H1 (cell line): ENCODE results near the gene SLC2A4. TPM values are rescaled to one million over a fixed set of nuclear protein-coding genes. Genes with fewer than 3 reads are reported as not detected.
A peak's percentile ranks its signal among the peaks of the same experiment; 100 is the strongest.

Experiments used
- BACH1 ChIP-seq: IDR thresholded peaks from 2 replicates; pipeline ENCODE4 v1.6.1; 2012; ENCODE audit warnings: low read length, improper control_type of control experiment
- BRCA1 ChIP-seq: IDR thresholded peaks from 2 replicates; pipeline ENCODE4 v1.6.1; 2012; ENCODE audit warnings: low read depth, low read length, improper control_type of control experiment
- CHD7 ChIP-seq: fragments of 300-600 bp; sonication (generic); IDR thresholded peaks from 2 replicates; pipeline ENCODE4 v1.7.1; 2012; ENCODE audit warnings: low read length, moderate library complexity, mild to moderate bottlenecking, inconsistent platforms; ENCODE audit not compliant: insufficient replicate concordance
- GTF2F1 ChIP-seq: IDR thresholded peaks from 2 replicates; pipeline ENCODE4 v1.6.1; 2012; ENCODE audit warnings: low read depth, low read length, improper control_type of control experiment, borderline replicate concordance
- HDAC2 ChIP-seq, 2 experiments: fragments of 300-600 bp in 1 of 2; sonication (generic) in 1 of 2; IDR thresholded peaks; 2 replicates each; pipeline ENCODE4 v1.6.1; 2011 to 2012; ENCODE audit warnings: low read depth in 2 of 2, low read length in 2 of 2, mild to moderate bottlenecking in 2 of 2, moderate library complexity in 2 of 2, borderline replicate concordance in 1 of 2, inconsistent platforms in 1 of 2
- TAF7 ChIP-seq: optimal IDR thresholded peaks from 2 replicates; pipeline ENCODE3; 2011; ENCODE audit warnings: low read depth, mild to moderate bottlenecking, inconsistent platforms, low read length, moderate library complexity, borderline replicate concordance
- polyA plus RNA-seq, 7 experiments: library from polyadenylated mRNA; depleted of rRNA in 3 of 7; stranded (reverse) in 5 of 7; unstranded in 2 of 7; fragments of >200 nt in 5 of 7; fragments of 200-250 nt in 2 of 7; gene quantifications; 1 replicate in 5 of 7; 2 replicates in 1 of 7; 4 replicates in 1 of 7; pipeline versions ENCODE4 v1.2.1 to v1.2.3, GENCODE V29; 2011 to 2013; ENCODE audit warnings: missing spikeins in 2 of 7, mixed read lengths in 2 of 7
- total RNA-seq: library from RNA; stranded (reverse); fragmentation: NEBNext Ultra II Directional; extraction: Animal tissue kit (Norgen Biotek cat#: 25700); gene quantifications from 2 replicates; pipeline ENCODE4 v1.2.1, GENCODE V29; 2021

The SLC2A4 gene
- total and polyA plus RNA-seq, 2 of the 8 experiments (the other 6 are each of a cell fraction or from before 2014, with no cell fraction given), result 5.7 to 6.9 TPM

- TF ChIP-seq GTF2F1 (no peak), HDAC2 (IDR thresholded peaks at IDR 0.05; ENCODE audit: borderline replicate concordance in 1 of 2, low read depth in 2 of 2, low read length in 2 of 2) (no peak), BRCA1 (no peak), BACH1 (no peak), TAF7 (peak; percentile 13), CHD7 (no peak)
Observed at GRCh38 chr17:7241783-7242716, 39.5 kb upstream of the SLC2A4 start, which contains the start of gene GABARAP (continued).
